IMR-90 (cell line): Measurements from ENCODE around the gene PPARG.

Experiments
- BHLHE40 ChIP-seq: fragments of 150-350 bp; IDR thresholded peaks from 2 replicates; pipeline ENCODE4 v1.6.1; 2016; ENCODE audit warnings: mild to moderate bottlenecking, low read depth, low read length
- CTCF ChIP-seq: conservative IDR thresholded peaks from 2 replicates; pipeline ENCODE4 v1.5.1; 2012; ENCODE audit warnings: mild to moderate bottlenecking, low read depth, low read length, improper control_type of control experiment
- MAFK ChIP-seq: IDR thresholded peaks from 2 replicates; pipeline ENCODE4 v1.6.1; 2012; ENCODE audit warnings: low read depth, low read length, improper control_type of control experiment
- MXI1 ChIP-seq: IDR thresholded peaks from 2 replicates; pipeline ENCODE4 v1.6.1; 2012; ENCODE audit warnings: low read depth, mild to moderate bottlenecking, low read length, moderate library complexity, borderline replicate concordance
- POLR2A ChIP-seq: IDR thresholded peaks from 2 replicates; pipeline ENCODE4 v1.6.1; 2012; ENCODE audit warnings: mild to moderate bottlenecking, low read depth, low read length
- RAD21 ChIP-seq: IDR thresholded peaks from 2 replicates; pipeline ENCODE4 v1.6.1; 2012; ENCODE audit warnings: low read length, improper control_type of control experiment
- RFX5 ChIP-seq: IDR thresholded peaks from 2 replicates; pipeline ENCODE4 v1.8.0; 2012; ENCODE audit warnings: low read depth, mild to moderate bottlenecking, low read length, moderate library complexity
- SMC3 ChIP-seq: fragments of 150-350 bp; IDR thresholded peaks from 2 replicates; pipeline ENCODE4 v1.6.1; 2016; ENCODE audit warnings: low read depth, mild to moderate bottlenecking, antibody characterized with exemption, low read length, moderate library complexity

GRCh38 chr3:12463686-12464085 is 174.8 kb downstream of the PPARG start:
- TF ChIP-seq POLR2A (no peak), CTCF (no peak), RAD21 (no peak), MAFK (no peak), SMC3 (no peak), BHLHE40 (no peak), RFX5 (no peak), MXI1 (no peak)
